Adrenal gland (tissue), 5 donors: ENCODE measurements around the gene TADA2A.

ENCODE experiments used
- CTCF ChIP-seq, 6 experiments: fragments of 450-650 bp in 4 of 6; fragments of 200-600 bp in 2 of 6; sonication (generic) in 1 of 6; IDR thresholded peaks; 1 replicate in 5 of 6; 2 replicates in 1 of 6; pipeline versions ENCODE4 v1.5.1 to v1.8.0; 2016 to 2021; ENCODE audit warnings: antibody characterized with exemption in 6 of 6, mild to moderate bottlenecking in 2 of 6, moderate library complexity in 1 of 6
- POLR2A ChIP-seq, 2 donors: fragments of 450-650 bp; IDR thresholded peaks; one replicate each; pipeline ENCODE4 v1.6.1; 2017; ENCODE audit warnings: antibody characterized with exemption in 2 of 2, mild to moderate bottlenecking in 2 of 2, moderate library complexity in 1 of 2
- donor health status: DM: no; HTN: no; CAD: no.

- TF ChIP-seq CTCF (IDR thresholded peaks at IDR 0.05) (no peak), POLR2A (IDR thresholded peaks at IDR 0.05) (no peak)
Observed at GRCh38 chr17:37458805-37459204, 52.1 kb downstream of the TADA2A start.
